ENCODE results near the gene ACOX2. TPM values are rescaled to one million over a fixed set of nuclear protein-coding genes. Genes with fewer than 3 reads are reported as not detected.

Gene ACOX2
- total and polyA plus RNA-seq, 5 donors from 2014 or later, result not detected

- no peak overlapping the region for H3K27ac Mint-ChIP-seq
- no peak overlapping the region for H3K4me3 ChIP-seq (ENCODE audit: low read depth, low read length)
- ATAC-seq (ENCODE audit: low read depth in 2 of 2) (no peak), DNase-seq (no peak)
- peaks cover 5% of the 10 kb centered on the region for H3K4me1 ChIP-seq (ENCODE audit: control insufficient read depth, insufficient read depth, low read length, poor library complexity, severe bottlenecking)
- H3K9me3 ChIP-seq (ENCODE audit: control insufficient read depth in 2 of 2, low read length in 2 of 2), result no peaks in the 10 kb centered on the region
- no peaks in the 10 kb centered on the region for H3K27me3 ChIP-seq (ENCODE audit: control insufficient read depth, insufficient read depth, low read length)
- no peaks in the 10 kb centered on the region for H3K36me3 ChIP-seq (ENCODE audit: control insufficient read depth, insufficient read depth, low read length)
- H3K4me1 Mint-ChIP-seq, result peaks cover 0 to 8% (median under 1%) of the 10 kb centered on the region in 4 donors
- H3K27me3 Mint-ChIP-seq, result peaks cover 13% of the 10 kb centered on the region
- no peak overlapping the region for H3K27ac ChIP-seq (ENCODE audit: insufficient read depth, low read length, poor library complexity, severe bottlenecking)
- H3K36me3 Mint-ChIP-seq, result no peaks in the 10 kb centered on the region
- H3K9me3 Mint-ChIP-seq, result no peaks in the 10 kb centered on the region
- H3K4me3 Mint-ChIP-seq, result no peak overlapping the region
Measured at GRCh38 chr3:58572013-58572633, 35.1 kb upstream of the ACOX2 start.

- H3K9me3 Mint-ChIP-seq, result no peaks in the 10 kb centered on the region
- Histone ChIP-seq H3K9me3 (ENCODE audit: control insufficient read depth in 2 of 2, low read length in 2 of 2) (no peaks in the 10 kb centered on the region), H3K27ac (ENCODE audit: insufficient read depth, low read length, poor library complexity, severe bottlenecking) (no peak overlapping the region), H3K27me3 (ENCODE audit: control insufficient read depth, insufficient read depth, low read length) (no peaks in the 10 kb centered on the region), H3K4me1 (ENCODE audit: control insufficient read depth, insufficient read depth, low read length, poor library complexity, severe bottlenecking) (peaks cover 5% of the 10 kb centered on the region), H3K36me3 (ENCODE audit: control insufficient read depth, insufficient read depth, low read length) (no peaks in the 10 kb centered on the region), H3K4me3 (ENCODE audit: low read depth, low read length) (no peak overlapping the region)
- H3K27ac Mint-ChIP-seq, result no peak overlapping the region
- DNase-seq (no peak), ATAC-seq (ENCODE audit: low read depth in 2 of 2) (no peak)
- no peak overlapping the region for H3K4me3 Mint-ChIP-seq
- peaks cover 6% of the 10 kb centered on the region for H3K27me3 Mint-ChIP-seq
- H3K4me1 Mint-ChIP-seq, result peaks cover 0 to 8% (median under 1%) of the 10 kb centered on the region in 4 donors
- no peaks in the 10 kb centered on the region for H3K36me3 Mint-ChIP-seq
Measured at GRCh38 chr3:58570851-58571250, 33.9 kb upstream of the ACOX2 start.

GRCh38 chr3:58569287-58570001, 32.5 kb upstream of the ACOX2 start:
- ATAC-seq (ENCODE audit: low read depth in 2 of 2), result no peak
- no peak overlapping the region for H3K4me3 ChIP-seq (ENCODE audit: low read depth, low read length)
- no peaks in the 10 kb centered on the region for H3K9me3 Mint-ChIP-seq
- peaks cover 0 to 8% (median under 1%) of the 10 kb centered on the region in 4 donors for H3K4me1 Mint-ChIP-seq
- H3K9me3 ChIP-seq (ENCODE audit: control insufficient read depth in 2 of 2, low read length in 2 of 2), result no peaks in the 10 kb centered on the region
- no peak for DNase-seq
- no peak overlapping the region for H3K27ac ChIP-seq (ENCODE audit: insufficient read depth, low read length, poor library complexity, severe bottlenecking)
- no peaks in the 10 kb centered on the region for H3K36me3 ChIP-seq (ENCODE audit: control insufficient read depth, insufficient read depth, low read length)
- H3K27me3 ChIP-seq (ENCODE audit: control insufficient read depth, insufficient read depth, low read length), result no peaks in the 10 kb centered on the region
- H3K27me3 Mint-ChIP-seq, result peaks cover 3% of the 10 kb centered on the region
- H3K4me3 Mint-ChIP-seq, result no peak overlapping the region
- no peaks in the 10 kb centered on the region for H3K36me3 Mint-ChIP-seq
- peak overlapping the region in 1 of 3 donors; percentile 26 for H3K27ac Mint-ChIP-seq
- H3K4me1 ChIP-seq (ENCODE audit: control insufficient read depth, insufficient read depth, low read length, poor library complexity, severe bottlenecking), result peaks cover 5% of the 10 kb centered on the region

GRCh38 chr3:58568572-58569286, 31.7 kb upstream of the ACOX2 start:
- Histone ChIP-seq H3K27ac (ENCODE audit: insufficient read depth, low read length, poor library complexity, severe bottlenecking) (no peak overlapping the region), H3K27me3 (ENCODE audit: control insufficient read depth, insufficient read depth, low read length) (no peaks in the 10 kb centered on the region), H3K4me1 (ENCODE audit: control insufficient read depth, insufficient read depth, low read length, poor library complexity, severe bottlenecking) (peaks cover 5% of the 10 kb centered on the region), H3K36me3 (ENCODE audit: control insufficient read depth, insufficient read depth, low read length) (no peaks in the 10 kb centered on the region), H3K9me3 (ENCODE audit: control insufficient read depth in 2 of 2, low read length in 2 of 2) (no peaks in the 10 kb centered on the region), H3K4me3 (ENCODE audit: low read depth, low read length) (no peak overlapping the region)
- no peaks in the 10 kb centered on the region for H3K36me3 Mint-ChIP-seq
- no peaks in the 10 kb centered on the region for H3K9me3 Mint-ChIP-seq
- DNase-seq (peak; percentile 35 to 51 (median 49)), ATAC-seq (ENCODE audit: low read depth in 2 of 2) (no peak)
- H3K27ac Mint-ChIP-seq, result peak overlapping the region in 1 of 3 donors; percentile 57
- H3K4me1 Mint-ChIP-seq, result peaks cover 0 to 8% (median under 1%) of the 10 kb centered on the region in 4 donors
- no peaks in the 10 kb centered on the region for H3K27me3 Mint-ChIP-seq
- H3K4me3 Mint-ChIP-seq, result peak overlapping the region in 2 of 4 donors; percentile 41 to 56

GRCh38 chr3:58567251-58567515, 30.2 kb upstream of the ACOX2 start:
- Histone ChIP-seq H3K27me3 (ENCODE audit: control insufficient read depth, insufficient read depth, low read length) (no peaks in the 10 kb centered on the region), H3K27ac (ENCODE audit: insufficient read depth, low read length, poor library complexity, severe bottlenecking) (no peak overlapping the region), H3K4me3 (ENCODE audit: low read depth, low read length) (no peak overlapping the region), H3K36me3 (ENCODE audit: control insufficient read depth, insufficient read depth, low read length) (no peaks in the 10 kb centered on the region), H3K4me1 (ENCODE audit: control insufficient read depth, insufficient read depth, low read length, poor library complexity, severe bottlenecking) (peaks cover 5% of the 10 kb centered on the region), H3K9me3 (ENCODE audit: control insufficient read depth in 2 of 2, low read length in 2 of 2) (no peaks in the 10 kb centered on the region)
- Mint-ChIP-seq H3K4me1 (peaks cover 0 to 8% (median under 1%) of the 10 kb centered on the region in 4 donors), H3K27me3 (no peaks in the 10 kb centered on the region), H3K27ac (no peak overlapping the region), H3K4me3 (no peak overlapping the region), H3K36me3 (no peaks in the 10 kb centered on the region), H3K9me3 (no peaks in the 10 kb centered on the region)
- DNase-seq (no peak), ATAC-seq (ENCODE audit: low read depth in 2 of 2) (no peak)

GRCh38 chr3:58566398-58567250, 29.6 kb upstream of the ACOX2 start:
- no peaks in the 10 kb centered on the region for H3K36me3 ChIP-seq (ENCODE audit: control insufficient read depth, insufficient read depth, low read length)
- ATAC-seq (ENCODE audit: low read depth in 2 of 2) (no peak), DNase-seq (no peak)
- no peaks in the 10 kb centered on the region for H3K9me3 ChIP-seq (ENCODE audit: control insufficient read depth in 2 of 2, low read length in 2 of 2)
- Mint-ChIP-seq H3K9me3 (no peaks in the 10 kb centered on the region), H3K27ac (no peak overlapping the region), H3K36me3 (no peaks in the 10 kb centered on the region), H3K27me3 (no peaks in the 10 kb centered on the region), H3K4me1 (peaks cover 0 to 8% (median under 1%) of the 10 kb centered on the region in 4 donors), H3K4me3 (no peak overlapping the region)
- H3K4me1 ChIP-seq (ENCODE audit: control insufficient read depth, insufficient read depth, low read length, poor library complexity, severe bottlenecking), result peaks cover 5% of the 10 kb centered on the region
- H3K4me3 ChIP-seq (ENCODE audit: low read depth, low read length), result no peak overlapping the region
- H3K27me3 ChIP-seq (ENCODE audit: control insufficient read depth, insufficient read depth, low read length), result no peaks in the 10 kb centered on the region
- H3K27ac ChIP-seq (ENCODE audit: insufficient read depth, low read length, poor library complexity, severe bottlenecking), result no peak overlapping the region

- ATAC-seq (ENCODE audit: low read depth in 2 of 2) (no peak), DNase-seq (no peak)
- Mint-ChIP-seq H3K4me3 (no peak overlapping the region), H3K36me3 (no peaks in the 10 kb centered on the region), H3K4me1 (peaks cover 0 to 8% (median under 1%) of the 10 kb centered on the region in 4 donors), H3K27me3 (no peaks in the 10 kb centered on the region), H3K27ac (no peak overlapping the region), H3K9me3 (no peaks in the 10 kb centered on the region)
- Histone ChIP-seq H3K27ac (ENCODE audit: insufficient read depth, low read length, poor library complexity, severe bottlenecking) (no peak overlapping the region), H3K4me3 (ENCODE audit: low read depth, low read length) (no peak overlapping the region), H3K4me1 (ENCODE audit: control insufficient read depth, insufficient read depth, low read length, poor library complexity, severe bottlenecking) (peaks cover 5% of the 10 kb centered on the region), H3K27me3 (ENCODE audit: control insufficient read depth, insufficient read depth, low read length) (no peaks in the 10 kb centered on the region), H3K9me3 (ENCODE audit: control insufficient read depth in 2 of 2, low read length in 2 of 2) (no peaks in the 10 kb centered on the region), H3K36me3 (ENCODE audit: control insufficient read depth, insufficient read depth, low read length) (no peaks in the 10 kb centered on the region)
Measured at GRCh38 chr3:58565621-58566397, 28.8 kb upstream of the ACOX2 start.
